Spleen (tissue), 11 donors: ENCODE results near the gene P2RY2. TPM values are rescaled to one million over a fixed set of nuclear protein-coding genes. Genes with fewer than 3 reads are reported as not detected.

Experiments
- DNase-seq: peaks from one replicate; pipeline ENCODE4 v3.0.0-alpha.2; 2020
- H3K27ac ChIP-seq, 8 donors: fragments of 200-600 bp; sonication (generic) in 7 of 8; 1 replicate in 4 of 8; 2 replicates in 4 of 8; pipeline versions ENCODE4 v1.5.0 to v1.8.0; 2016 to 2021; ENCODE audit warnings: inconsistent platforms in 4 of 8, mild to moderate bottlenecking in 4 of 8, moderate library complexity in 1 of 8
- H3K27me3 ChIP-seq, 7 donors: fragments of 200-600 bp; sonication (generic) in 6 of 7; replicated peaks in 1 of 7; 1 replicate in 4 of 7; 2 replicates in 3 of 7; pipeline versions ENCODE4 v1.5.0 to v1.8.0; 2016 to 2021; ENCODE audit warnings: inconsistent platforms in 3 of 7, mild to moderate bottlenecking in 1 of 7
- H3K36me3 ChIP-seq, 6 donors: fragments of 200-600 bp; sonication (generic) in 5 of 6; 1 replicate in 4 of 6; 2 replicates in 2 of 6; pipeline versions ENCODE4 v1.5.0 to v1.8.0; 2016 to 2021; ENCODE audit warnings: inconsistent platforms in 2 of 6
- H3K4me1 ChIP-seq, 6 donors: fragments of 200-600 bp; sonication (generic) in 5 of 6; 1 replicate in 3 of 6; 2 replicates in 3 of 6; pipeline versions ENCODE4 v1.5.0 to v1.8.0; 2016 to 2021; ENCODE audit warnings: inconsistent platforms in 3 of 6
- H3K4me3 ChIP-seq, 8 donors: fragments of 200-600 bp; sonication (generic) in 7 of 8; 1 replicate in 4 of 8; 2 replicates in 4 of 8; pipeline versions ENCODE4 v1.5.0 to v1.8.0; 2016 to 2021; ENCODE audit warnings: inconsistent platforms in 4 of 8, mild to moderate bottlenecking in 4 of 8, moderate library complexity in 2 of 8
- H3K9me3 ChIP-seq, 8 donors: fragments of 200-600 bp; sonication (generic) in 7 of 8; 1 replicate in 4 of 8; 2 replicates in 4 of 8; pipeline versions ENCODE4 v1.5.0 to v1.8.0; 2016 to 2021; ENCODE audit warnings: inconsistent platforms in 4 of 8
- POLR2A ChIP-seq, 3 donors: fragments of 450-650 bp; IDR thresholded peaks; one replicate each; pipeline ENCODE4 v1.5.1; 2017; ENCODE audit warnings: antibody characterized with exemption in 3 of 3, mild to moderate bottlenecking in 1 of 3
- POLR2AphosphoS5 ChIP-seq, 3 donors: sonication (generic); formaldehyde crosslinking; IDR thresholded peaks; one replicate each; pipeline ENCODE4 v1.5.1; 2017; ENCODE audit warnings: antibody characterized with exemption in 3 of 3
- WGBS, 5 donors: extraction: QIAGEN DNeasy Blood & Tissue Kit in 3 of 5; methylation state at CpG; one replicate each; pipeline versions ENCODE4 v1.1.5 to v1.1.7; 2013 to 2018; 5-methylcytosine and 5-hydroxymethylcytosine counted together
- intact Hi-C: fragments of 100-400 bp; cut with DNase I; formaldehyde crosslinking; loops from one replicate; pipeline ENCODE4 v1.15.0; 2023; ENCODE audit warnings: low total_unique reads
- polyA plus RNA-seq, 3 donors: library from polyadenylated mRNA; stranded (reverse); fragments of 200-250 nt; gene quantifications; one replicate each; pipeline ENCODE4 v1.2.1, GENCODE V29; 2013
- total RNA-seq, 7 donors: library from RNA; depleted of rRNA in 3 of 7; stranded (reverse); fragments of >200 nt in 3 of 7; fragmentation: NEBNext Ultra II Directional in 4 of 7; extraction: Animal tissue kit (Norgen Biotek cat#: 25700) in 4 of 7; gene quantifications; one replicate each; pipeline versions ENCODE4 v1.1.0 to v1.2.1, GENCODE V29; 2016 to 2021
- TF ChIP-seq, protein P1 (sequence below), 11 experiments: fragments of 200-600 bp in 7 of 11; fragments of 450-650 bp in 4 of 11; sonication (generic) in 4 of 11; IDR thresholded peaks in 8 of 11; conservative IDR thresholded peaks in 3 of 11; 1 replicate in 7 of 11; 2 replicates in 4 of 11; pipeline versions ENCODE4 v1.4.0 to v1.8.0; 2016 to 2021; ENCODE audit warnings: antibody characterized with exemption in 11 of 11, inconsistent platforms in 4 of 11, mild to moderate bottlenecking in 1 of 11
- donor health status: healthy with polysubstance abuse.
- donor health status: DM: no; HTN: no; CAD: no; lungs with moderate emphysema.
- donor health status: DM: no; HTN: no; CAD: no.
- donor health status: Bipolar disorder and iron deficiency.
- donor health status: healthy.
- donor health status: DM: no; HTN: no; CAD: no.
- donor health status: DM: yes; HTN: yes; CAD: no.

Gene P2RY2
- total and polyA plus RNA-seq, 10 donors = 0.99 to 17.5 (median 10.7) TPM

GRCh38 chr11:73233211-73233610, 15.1 kb downstream of the P2RY2 start:
- TF ChIP-seq, protein P1, sequence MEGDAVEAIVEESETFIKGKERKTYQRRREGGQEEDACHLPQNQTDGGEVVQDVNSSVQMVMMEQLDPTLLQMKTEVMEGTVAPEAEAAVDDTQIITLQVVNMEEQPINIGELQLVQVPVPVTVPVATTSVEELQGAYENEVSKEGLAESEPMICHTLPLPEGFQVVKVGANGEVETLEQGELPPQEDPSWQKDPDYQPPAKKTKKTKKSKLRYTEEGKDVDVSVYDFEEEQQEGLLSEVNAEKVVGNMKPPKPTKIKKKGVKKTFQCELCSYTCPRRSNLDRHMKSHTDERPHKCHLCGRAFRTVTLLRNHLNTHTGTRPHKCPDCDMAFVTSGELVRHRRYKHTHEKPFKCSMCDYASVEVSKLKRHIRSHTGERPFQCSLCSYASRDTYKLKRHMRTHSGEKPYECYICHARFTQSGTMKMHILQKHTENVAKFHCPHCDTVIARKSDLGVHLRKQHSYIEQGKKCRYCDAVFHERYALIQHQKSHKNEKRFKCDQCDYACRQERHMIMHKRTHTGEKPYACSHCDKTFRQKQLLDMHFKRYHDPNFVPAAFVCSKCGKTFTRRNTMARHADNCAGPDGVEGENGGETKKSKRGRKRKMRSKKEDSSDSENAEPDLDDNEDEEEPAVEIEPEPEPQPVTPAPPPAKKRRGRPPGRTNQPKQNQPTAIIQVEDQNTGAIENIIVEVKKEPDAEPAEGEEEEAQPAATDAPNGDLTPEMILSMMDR (IDR thresholded peaks at IDR 0.05 in 8 of 11, conservative IDR thresholded peaks at IDR 0.05 in 3 of 11) = no peak
- TF ChIP-seq POLR2AphosphoS5 (IDR thresholded peaks at IDR 0.05) (no peak), POLR2A (IDR thresholded peaks at IDR 0.05) (no peak)
- Histone ChIP-seq H3K4me1 (peaks cover 5 to 37% (median 13%) of the 10 kb centered on the region in 6 donors), H3K9me3 (no peaks in the 10 kb centered on the region), H3K4me3 (no peak overlapping the region), H3K36me3 (peaks cover 0 to 49% (median 2%) of the 10 kb centered on the region in 6 donors), H3K27ac (no peak overlapping the region), H3K27me3 (no peaks in the 10 kb centered on the region)
- intact Hi-C loops = no loop called here
- DNase-seq = peak; percentile 6

GRCh38 chr11:73233692-73234470, 15.8 kb downstream of the P2RY2 start:
- 94 to 95% (median 95%) methylated on average over 23 of the region's 23 CpGs for WGBS, 5 donors

DNA sequence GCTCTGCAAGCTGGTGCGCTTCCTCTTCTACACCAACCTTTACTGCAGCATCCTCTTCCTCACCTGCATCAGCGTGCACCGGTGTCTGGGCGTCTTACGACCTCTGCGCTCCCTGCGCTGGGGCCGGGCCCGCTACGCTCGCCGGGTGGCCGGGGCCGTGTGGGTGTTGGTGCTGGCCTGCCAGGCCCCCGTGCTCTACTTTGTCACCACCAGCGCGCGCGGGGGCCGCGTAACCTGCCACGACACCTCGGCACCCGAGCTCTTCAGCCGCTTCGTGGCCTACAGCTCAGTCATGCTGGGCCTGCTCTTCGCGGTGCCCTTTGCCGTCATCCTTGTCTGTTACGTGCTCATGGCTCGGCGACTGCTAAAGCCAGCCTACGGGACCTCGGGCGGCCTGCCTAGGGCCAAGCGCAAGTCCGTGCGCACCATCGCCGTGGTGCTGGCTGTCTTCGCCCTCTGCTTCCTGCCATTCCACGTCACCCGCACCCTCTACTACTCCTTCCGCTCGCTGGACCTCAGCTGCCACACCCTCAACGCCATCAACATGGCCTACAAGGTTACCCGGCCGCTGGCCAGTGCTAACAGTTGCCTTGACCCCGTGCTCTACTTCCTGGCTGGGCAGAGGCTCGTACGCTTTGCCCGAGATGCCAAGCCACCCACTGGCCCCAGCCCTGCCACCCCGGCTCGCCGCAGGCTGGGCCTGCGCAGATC, 16.5 kb downstream of the P2RY2 start:
- Histone ChIP-seq H3K27me3 (no peaks in the 10 kb centered on the region), H3K36me3 (peaks cover 0 to 39% (median 2%) of the 10 kb centered on the region in 6 donors), H3K4me3 (no peak overlapping the region), H3K4me1 (peaks cover 6 to 51% (median 20%) of the 10 kb centered on the region in 6 donors), H3K27ac (peak overlapping the region in 4 of 8 donors; percentile 39 to 78 (median 60)), H3K9me3 (no peaks in the 10 kb centered on the region)
- intact Hi-C loops = no loop called here
- TF ChIP-seq POLR2AphosphoS5 (IDR thresholded peaks at IDR 0.05) (peak; percentile 73 to 82 (median 78)), POLR2A (IDR thresholded peaks at IDR 0.05) (no peak)
- TF ChIP-seq, protein P1 (IDR thresholded peaks at IDR 0.05 in 8 of 11, conservative IDR thresholded peaks at IDR 0.05 in 3 of 11) = no peak
- DNase-seq = peak; percentile 84
- WGBS, 5 donors = 81 to 89% (median 87%) methylated on average over 56 of the region's 56 CpGs

More at GRCh38 chr11:73233692-73234470, 15.8 kb downstream of the P2RY2 start:
- no peak for DNase-seq
- Histone ChIP-seq H3K9me3 (no peaks in the 10 kb centered on the region), H3K27ac (peak overlapping the region in 3 of 8 donors; percentile 39 to 66 (median 53)), H3K36me3 (peaks cover 0 to 46% (median 2%) of the 10 kb centered on the region in 6 donors), H3K27me3 (no peaks in the 10 kb centered on the region), H3K4me1 (peaks cover 5 to 44% (median 17%) of the 10 kb centered on the region in 6 donors), H3K4me3 (no peak overlapping the region)
- no peak for TF ChIP-seq POLR2A (IDR thresholded peaks at IDR 0.05)
- intact Hi-C loops = no loop called here

DNA sequence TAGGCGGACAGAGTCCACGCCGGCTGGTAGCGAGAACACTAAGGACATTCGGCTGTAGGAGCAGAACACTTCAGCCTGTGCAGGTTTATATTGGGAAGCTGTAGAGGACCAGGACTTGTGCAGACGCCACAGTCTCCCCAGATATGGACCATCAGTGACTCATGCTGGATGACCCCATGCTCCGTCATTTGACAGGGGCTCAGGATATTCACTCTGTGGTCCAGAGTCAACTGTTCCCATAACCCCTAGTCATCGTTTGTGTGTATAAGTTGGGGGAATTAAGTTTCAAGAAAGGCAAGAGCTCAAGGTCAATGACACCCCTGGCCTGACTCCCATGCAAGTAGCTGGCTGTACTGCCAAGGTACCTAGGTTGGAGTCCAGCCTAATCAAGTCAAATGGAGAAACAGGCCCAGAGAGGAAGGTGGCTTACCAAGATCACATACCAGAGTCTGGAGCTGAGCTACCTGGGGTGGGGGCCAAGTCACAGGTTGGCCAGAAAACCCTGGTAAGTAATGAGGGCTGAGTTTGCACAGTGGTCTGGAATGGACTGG, 17.2 kb downstream of the P2RY2 start:
- intact Hi-C loops = no loop called here
- Histone ChIP-seq H3K27ac (peak overlapping the region in 4 of 8 donors; percentile 39 to 78 (median 60)), H3K4me3 (no peak overlapping the region), H3K36me3 (peaks cover 0 to 32% (median 2%) of the 10 kb centered on the region in 6 donors), H3K4me1 (peaks cover 6 to 58% (median 26%) of the 10 kb centered on the region in 6 donors), H3K9me3 (no peaks in the 10 kb centered on the region), H3K27me3 (no peaks in the 10 kb centered on the region)
- no peak for TF ChIP-seq POLR2A (IDR thresholded peaks at IDR 0.05)
- TF ChIP-seq, protein P1 (IDR thresholded peaks at IDR 0.05 in 8 of 11, conservative IDR thresholded peaks at IDR 0.05 in 3 of 11) = no peak
- no peak for TF ChIP-seq POLR2AphosphoS5 (IDR thresholded peaks at IDR 0.05)
- DNase-seq = peak; percentile 31
- WGBS, 5 donors = 71 to 89% (median 80%) methylated on average over 8 of the region's 8 CpGs
